SK-N-SH treated with all-trans-retinoic acid at 6 μM for 48 hours (cell line): ENCODE data around the gene ALDH16A1.

Experiments
- ATAC-seq: fragments of 200-7000 bp; cut with Tn5 transposase; 3 replicates; pipeline ENCODE4 v1.9.1; 2020; ENCODE audit warnings: mild to moderate bottlenecking, moderate library complexity
- ARNTL ChIP-seq: fragments of 450-650 bp; formaldehyde crosslinking; IDR thresholded peaks from 2 replicates; pipeline ENCODE4 v1.5.0; 2020; ENCODE audit warnings: low read depth, mild to moderate bottlenecking, moderate library complexity, borderline replicate concordance
- CSDC2 ChIP-seq: fragments of 250-450 bp; sonication (Bioruptor Pico); IDR thresholded peaks from 2 replicates; pipeline ENCODE4 v1.5.0; 2020; ENCODE audit warnings: mild to moderate bottlenecking, moderate library complexity
- GLIS3 ChIP-seq: fragments of 250-450 bp; sonication (Bioruptor Pico); IDR thresholded peaks from 2 replicates; pipeline ENCODE4 v1.5.0; 2020; ENCODE audit warnings: mild to moderate bottlenecking, moderate library complexity
- OSR1 ChIP-seq: fragments of 250-450 bp; sonication (Bioruptor Pico); IDR thresholded peaks from 2 replicates; pipeline ENCODE4 v1.8.0; 2022; ENCODE audit warnings: moderate library complexity, mild to moderate bottlenecking, inconsistent platforms
- PPARA ChIP-seq: fragments of 250-450 bp; sonication (Bioruptor Pico); IDR thresholded peaks from 2 replicates; pipeline ENCODE4 v1.5.0; 2020; ENCODE audit warnings: mild to moderate bottlenecking, borderline replicate concordance
- RARB ChIP-seq: fragments of 250-450 bp; sonication (Bioruptor Pico); IDR thresholded peaks from 2 replicates; pipeline ENCODE4 v1.8.0; 2021; ENCODE audit warnings: mild to moderate bottlenecking, moderate library complexity
- SNAI2 ChIP-seq: fragments of 250-450 bp; sonication (Bioruptor Pico); IDR thresholded peaks from 2 replicates; pipeline ENCODE4 v1.5.0; 2020; ENCODE audit warnings: mild to moderate bottlenecking, moderate library complexity
- TOX ChIP-seq: fragments of 250-450 bp; sonication (Bioruptor Pico); IDR thresholded peaks from 2 replicates; pipeline ENCODE4 v1.8.0; 2021; ENCODE audit warnings: mild to moderate bottlenecking, moderate library complexity, borderline replicate concordance
- ZFP3 ChIP-seq: fragments of 250-450 bp; sonication (Bioruptor Pico); IDR thresholded peaks from 2 replicates; pipeline ENCODE4 v1.5.0; 2020; ENCODE audit warnings: mild to moderate bottlenecking, moderate library complexity
- ZFP30 ChIP-seq: fragments of 450-650 bp; formaldehyde crosslinking; IDR thresholded peaks from 2 replicates; pipeline ENCODE4 v1.5.0; 2022; ENCODE audit warnings: mild to moderate bottlenecking, moderate library complexity
- ZNF565 ChIP-seq: fragments of 450-650 bp; formaldehyde crosslinking; conservative IDR thresholded peaks from 2 replicates; pipeline ENCODE4 v1.5.0; 2020; ENCODE audit warnings: low read depth, mild to moderate bottlenecking, moderate library complexity
- ZNF70 ChIP-seq: fragments of 450-650 bp; formaldehyde crosslinking; IDR thresholded peaks from 2 replicates; pipeline ENCODE4 v1.5.0; 2020; ENCODE audit warnings: mild to moderate bottlenecking, moderate library complexity
- ZNF8 ChIP-seq: fragments of 450-650 bp; formaldehyde crosslinking; IDR thresholded peaks from 2 replicates; pipeline ENCODE4 v1.5.0; 2020; ENCODE audit warnings: mild to moderate bottlenecking, moderate library complexity
- TF ChIP-seq, protein P1 (sequence below): fragments of 250-450 bp; sonication (Bioruptor Pico); IDR thresholded peaks from 2 replicates; pipeline ENCODE4 v1.5.0; 2020; ENCODE audit warnings: mild to moderate bottlenecking, moderate library complexity
- TF ChIP-seq, protein P2 (sequence below): fragments of 250-450 bp; sonication (Bioruptor Pico); IDR thresholded peaks from 2 replicates; pipeline ENCODE4 v1.8.0; 2021; ENCODE audit warnings: low read depth, mild to moderate bottlenecking, moderate library complexity, borderline replicate concordance
- TF ChIP-seq, protein P3 (sequence below): fragments of 250-450 bp; sonication (Bioruptor Pico); IDR thresholded peaks from 2 replicates; pipeline ENCODE4 v1.5.1; 2021; ENCODE audit warnings: mild to moderate bottlenecking, moderate library complexity
- TF ChIP-seq, protein P4 (sequence below): fragments of 250-450 bp; sonication (Bioruptor Pico); IDR thresholded peaks from 2 replicates; pipeline ENCODE4 v1.5.1; 2020; ENCODE audit warnings: low read depth, mild to moderate bottlenecking, moderate library complexity

The ALDH16A1 gene

DNA sequence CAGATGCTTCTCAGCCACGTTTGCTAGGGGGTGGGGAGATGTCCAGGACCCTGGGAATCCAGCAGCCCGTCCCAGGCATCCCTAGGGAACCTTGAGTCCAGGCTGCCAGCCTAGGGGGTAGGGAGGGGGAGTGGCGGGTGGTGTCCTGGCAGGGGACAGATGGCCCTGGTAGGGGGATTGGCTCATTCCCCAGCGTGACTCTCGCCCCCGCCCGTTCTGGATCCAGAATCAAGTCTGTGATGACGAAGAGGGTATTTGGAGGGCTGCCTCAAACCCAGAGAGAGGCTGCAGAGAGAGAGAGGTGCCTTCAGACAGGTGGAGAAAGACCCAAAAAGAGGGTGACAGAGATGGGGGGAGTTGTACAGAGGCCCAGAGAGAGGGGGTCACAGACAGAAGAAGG is 15.8 kb upstream of the ALDH16A1 start (continued):
- TF ChIP-seq SNAI2 (CRISPR knock-in tag): no peak
- TF ChIP-seq, protein P1, sequence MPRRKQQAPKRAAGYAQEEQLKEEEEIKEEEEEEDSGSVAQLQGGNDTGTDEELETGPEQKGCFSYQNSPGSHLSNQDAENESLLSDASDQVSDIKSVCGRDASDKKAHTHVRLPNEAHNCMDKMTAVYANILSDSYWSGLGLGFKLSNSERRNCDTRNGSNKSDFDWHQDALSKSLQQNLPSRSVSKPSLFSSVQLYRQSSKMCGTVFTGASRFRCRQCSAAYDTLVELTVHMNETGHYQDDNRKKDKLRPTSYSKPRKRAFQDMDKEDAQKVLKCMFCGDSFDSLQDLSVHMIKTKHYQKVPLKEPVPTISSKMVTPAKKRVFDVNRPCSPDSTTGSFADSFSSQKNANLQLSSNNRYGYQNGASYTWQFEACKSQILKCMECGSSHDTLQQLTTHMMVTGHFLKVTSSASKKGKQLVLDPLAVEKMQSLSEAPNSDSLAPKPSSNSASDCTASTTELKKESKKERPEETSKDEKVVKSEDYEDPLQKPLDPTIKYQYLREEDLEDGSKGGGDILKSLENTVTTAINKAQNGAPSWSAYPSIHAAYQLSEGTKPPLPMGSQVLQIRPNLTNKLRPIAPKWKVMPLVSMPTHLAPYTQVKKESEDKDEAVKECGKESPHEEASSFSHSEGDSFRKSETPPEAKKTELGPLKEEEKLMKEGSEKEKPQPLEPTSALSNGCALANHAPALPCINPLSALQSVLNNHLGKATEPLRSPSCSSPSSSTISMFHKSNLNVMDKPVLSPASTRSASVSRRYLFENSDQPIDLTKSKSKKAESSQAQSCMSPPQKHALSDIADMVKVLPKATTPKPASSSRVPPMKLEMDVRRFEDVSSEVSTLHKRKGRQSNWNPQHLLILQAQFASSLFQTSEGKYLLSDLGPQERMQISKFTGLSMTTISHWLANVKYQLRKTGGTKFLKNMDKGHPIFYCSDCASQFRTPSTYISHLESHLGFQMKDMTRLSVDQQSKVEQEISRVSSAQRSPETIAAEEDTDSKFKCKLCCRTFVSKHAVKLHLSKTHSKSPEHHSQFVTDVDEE (CRISPR knock-in tag): no peak
- TF ChIP-seq, protein P2, sequence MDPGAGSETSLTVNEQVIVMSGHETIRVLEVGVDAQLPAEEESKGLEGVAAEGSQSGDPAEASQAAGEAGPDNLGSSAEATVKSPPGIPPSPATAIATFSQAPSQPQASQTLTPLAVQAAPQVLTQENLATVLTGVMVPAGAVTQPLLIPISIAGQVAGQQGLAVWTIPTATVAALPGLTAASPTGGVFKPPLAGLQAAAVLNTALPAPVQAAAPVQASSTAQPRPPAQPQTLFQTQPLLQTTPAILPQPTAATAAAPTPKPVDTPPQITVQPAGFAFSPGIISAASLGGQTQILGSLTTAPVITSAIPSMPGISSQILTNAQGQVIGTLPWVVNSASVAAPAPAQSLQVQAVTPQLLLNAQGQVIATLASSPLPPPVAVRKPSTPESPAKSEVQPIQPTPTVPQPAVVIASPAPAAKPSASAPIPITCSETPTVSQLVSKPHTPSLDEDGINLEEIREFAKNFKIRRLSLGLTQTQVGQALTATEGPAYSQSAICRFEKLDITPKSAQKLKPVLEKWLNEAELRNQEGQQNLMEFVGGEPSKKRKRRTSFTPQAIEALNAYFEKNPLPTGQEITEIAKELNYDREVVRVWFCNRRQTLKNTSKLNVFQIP (CRISPR knock-in tag): no peak
- TF ChIP-seq ZFP3 (CRISPR knock-in tag): no peak
- TF ChIP-seq, all 23 proteins: peak for 0

DNA sequence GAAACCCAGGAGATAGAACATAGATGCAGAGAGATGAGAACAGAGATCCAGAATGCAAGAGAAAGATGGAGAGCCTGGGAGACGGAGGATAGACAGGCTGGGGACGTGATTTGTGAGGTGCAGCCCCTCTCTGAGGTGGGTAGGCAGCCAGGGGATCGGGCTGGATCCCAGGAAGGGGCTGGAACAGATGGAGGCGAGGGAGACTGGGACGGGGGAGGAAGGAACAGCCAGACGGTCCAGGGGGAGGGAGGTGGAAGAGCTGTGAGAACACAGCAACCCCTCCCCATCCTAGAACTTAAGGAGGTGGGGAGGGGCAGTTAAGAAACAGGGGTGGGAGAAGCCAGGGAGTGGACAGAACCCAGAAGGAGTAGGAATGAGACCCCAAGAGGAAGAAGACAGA is 14.8 kb upstream of the ALDH16A1 start:
- TF ChIP-seq TOX (CRISPR knock-in tag): no peak
- TF ChIP-seq RARB: no peak
- TF ChIP-seq, protein P3, sequence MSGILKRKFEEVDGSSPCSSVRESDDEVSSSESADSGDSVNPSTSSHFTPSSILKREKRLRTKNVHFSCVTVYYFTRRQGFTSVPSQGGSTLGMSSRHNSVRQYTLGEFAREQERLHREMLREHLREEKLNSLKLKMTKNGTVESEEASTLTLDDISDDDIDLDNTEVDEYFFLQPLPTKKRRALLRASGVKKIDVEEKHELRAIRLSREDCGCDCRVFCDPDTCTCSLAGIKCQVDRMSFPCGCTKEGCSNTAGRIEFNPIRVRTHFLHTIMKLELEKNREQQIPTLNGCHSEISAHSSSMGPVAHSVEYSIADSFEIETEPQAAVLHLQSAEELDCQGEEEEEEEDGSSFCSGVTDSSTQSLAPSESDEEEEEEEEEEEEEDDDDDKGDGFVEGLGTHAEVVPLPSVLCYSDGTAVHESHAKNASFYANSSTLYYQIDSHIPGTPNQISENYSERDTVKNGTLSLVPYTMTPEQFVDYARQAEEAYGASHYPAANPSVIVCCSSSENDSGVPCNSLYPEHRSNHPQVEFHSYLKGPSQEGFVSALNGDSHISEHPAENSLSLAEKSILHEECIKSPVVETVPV (CRISPR knock-in tag): no peak
- TF ChIP-seq, protein P2 (CRISPR knock-in tag): no peak
- TF ChIP-seq ARNTL: no peak
- no peak for TF ChIP-seq CSDC2 (CRISPR knock-in tag)
- no peak for TF ChIP-seq ZNF70 (CRISPR knock-in tag)
- no peak for ATAC-seq

DNA sequence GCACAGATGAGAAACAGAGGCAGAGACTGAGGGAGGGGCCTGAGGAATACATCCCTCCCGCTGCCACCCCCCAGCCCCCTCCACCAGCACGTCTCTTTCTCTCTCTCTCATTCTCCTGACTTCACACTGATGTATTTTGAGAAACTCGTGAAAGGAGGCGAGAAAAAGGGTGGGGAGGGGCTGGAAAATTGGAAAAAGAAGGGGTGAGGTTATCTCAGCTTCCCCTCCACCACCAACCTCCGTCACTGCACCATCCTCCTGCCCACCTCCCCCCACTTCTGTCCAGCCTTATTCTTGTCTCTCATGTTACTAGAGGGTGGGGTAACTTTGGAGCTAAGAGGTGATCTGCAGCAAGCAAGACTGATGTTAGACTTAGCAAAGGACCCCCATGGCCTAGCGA is 13.2 kb upstream of the ALDH16A1 start:
- TF ChIP-seq TOX (CRISPR knock-in tag) (no peak), RARB (no peak), GLIS3 (CRISPR knock-in tag) (no peak), ZFP30 (CRISPR knock-in tag) (no peak), ZNF565 (no peak), CSDC2 (CRISPR knock-in tag) (no peak), ZFP3 (CRISPR knock-in tag) (no peak), ZNF8 (CRISPR knock-in tag) (no peak)
- TF ChIP-seq, protein P4, sequence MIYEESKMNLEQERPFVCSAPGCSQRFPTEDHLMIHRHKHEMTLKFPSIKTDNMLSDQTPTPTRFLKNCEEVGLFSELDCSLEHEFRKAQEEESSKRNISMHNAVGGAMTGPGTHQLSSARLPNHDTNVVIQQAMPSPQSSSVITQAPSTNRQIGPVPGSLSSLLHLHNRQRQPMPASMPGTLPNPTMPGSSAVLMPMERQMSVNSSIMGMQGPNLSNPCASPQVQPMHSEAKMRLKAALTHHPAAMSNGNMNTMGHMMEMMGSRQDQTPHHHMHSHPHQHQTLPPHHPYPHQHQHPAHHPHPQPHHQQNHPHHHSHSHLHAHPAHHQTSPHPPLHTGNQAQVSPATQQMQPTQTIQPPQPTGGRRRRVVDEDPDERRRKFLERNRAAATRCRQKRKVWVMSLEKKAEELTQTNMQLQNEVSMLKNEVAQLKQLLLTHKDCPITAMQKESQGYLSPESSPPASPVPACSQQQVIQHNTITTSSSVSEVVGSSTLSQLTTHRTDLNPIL (CRISPR knock-in tag): no peak
- ATAC-seq: no peak

DNA sequence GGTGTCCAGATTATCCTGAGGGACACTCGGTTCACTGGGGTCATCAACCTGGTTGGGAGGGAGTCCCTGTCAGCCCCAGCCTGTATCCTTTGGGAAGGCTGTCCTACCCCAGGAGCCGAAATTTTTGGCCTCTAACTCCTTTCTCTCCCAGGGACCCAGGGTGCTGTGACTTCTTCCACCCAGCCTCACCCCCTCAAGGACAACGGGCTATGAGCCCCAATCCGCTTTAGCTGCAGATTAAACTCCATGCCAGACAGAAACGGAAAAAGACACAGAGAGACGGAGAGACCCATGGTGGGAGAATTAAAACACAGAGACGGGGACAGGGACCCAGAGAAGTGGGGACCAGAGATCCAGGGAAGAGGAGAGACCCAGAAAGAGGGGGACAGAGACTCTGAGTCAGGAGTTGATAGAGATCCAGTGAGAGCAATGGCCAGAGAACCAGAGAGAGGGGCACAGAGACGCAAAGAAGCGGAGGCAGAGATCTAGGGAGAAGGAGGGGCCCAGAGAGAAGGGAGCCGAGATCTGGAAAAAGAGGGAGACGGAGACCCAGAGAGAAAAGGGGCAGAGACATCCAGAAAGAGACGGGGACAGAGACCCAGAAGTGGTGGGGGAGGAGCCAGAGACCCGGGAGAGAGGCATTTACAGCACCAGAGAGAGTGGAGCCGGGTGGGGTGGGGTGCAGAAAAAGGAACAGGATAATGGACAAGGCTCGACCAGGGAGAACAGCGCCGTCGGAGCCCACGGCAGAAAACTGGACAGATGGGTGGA is 12.4 kb upstream of the ALDH16A1 start:
- no peak for ATAC-seq
- TF ChIP-seq, protein P3 (CRISPR knock-in tag): no peak
- no peak for TF ChIP-seq GLIS3 (CRISPR knock-in tag)
- TF ChIP-seq ZNF565: no peak
- TF ChIP-seq OSR1 (CRISPR knock-in tag): no peak
- no peak for TF ChIP-seq ARNTL
- no peak for TF ChIP-seq PPARA (CRISPR knock-in tag)
- TF ChIP-seq, protein P2 (CRISPR knock-in tag): no peak
- TF ChIP-seq ZNF70 (CRISPR knock-in tag): no peak
- TF ChIP-seq, protein P4 (CRISPR knock-in tag): no peak
- no peak for TF ChIP-seq RARB
- TF ChIP-seq ZFP3 (CRISPR knock-in tag): no peak
- TF ChIP-seq TOX (CRISPR knock-in tag): no peak
- no peak for TF ChIP-seq CSDC2 (CRISPR knock-in tag)
